Motor neuron (in vitro differentiated cells): ENCODE data around the gene CENPT. TPM values are rescaled to one million over a fixed set of nuclear protein-coding genes. Genes with fewer than 3 reads are reported as not detected.

Experiments used
- ATAC-seq, 8 experiments: fragments of 200-7000 bp; cut with Tn5 transposase; replicated peaks in 6 of 8; 2 replicates each; pipeline ENCODE4 v1.8.0; 2021; ENCODE audit warnings: mild to moderate bottlenecking in 8 of 8, moderate library complexity in 8 of 8
- H3K27ac ChIP-seq, 2 donors: fragments of 250-450 bp; sonication (Bioruptor Pico); 2 replicates each; pipeline ENCODE4 v1.9.0; 2021; ENCODE audit warnings: antibody characterized with exemption in 2 of 2, mild to moderate bottlenecking in 2 of 2, moderate library complexity in 1 of 2
- H3K4me1 ChIP-seq, 2 donors: fragments of 250-450 bp; sonication (Bioruptor Pico); replicated peaks in 1 of 2; 2 replicates each; pipeline ENCODE4 v1.6.1; 2021; ENCODE audit warnings: antibody characterized with exemption in 2 of 2, mild to moderate bottlenecking in 2 of 2, moderate library complexity in 1 of 2
- H3K4me3 ChIP-seq, 5 donors: fragments of 250-450 bp; sonication (Bioruptor Pico); 2 replicates each; pipeline ENCODE4 v1.9.0; 2021; ENCODE audit warnings: antibody characterized with exemption in 5 of 5, mild to moderate bottlenecking in 5 of 5, moderate library complexity in 4 of 5
- WGBS, 10 experiments: fragments of 450-650 bp; shearing (Covaris generic); methylation state at CpG; one replicate each; pipeline ENCODE4 v1.0.0; 2022; 5-methylcytosine and 5-hydroxymethylcytosine counted together
- in situ Hi-C, 9 experiments: fragments of 400-800 bp; cut with MboI; loops; one replicate each; pipeline ENCODE4 v1.15.0; 2021; ENCODE audit warnings: low sequenced_read_pairs in 9 of 9, low pct_unique_long_range_greater_than_20kb in 2 of 9; ENCODE audit not compliant: unreplicated experiment in 9 of 9
- total RNA-seq, 8 experiments: library from RNA; unstranded; fragments of 300-600 nt; gene quantifications; 2 replicates each; pipeline versions ENCODE4 v1.2.3 to v1.2.4, GENCODE V29; 2022

Gene CENPT
- total RNA-seq, 8 experiments from 2014 or later: 21.4 to 42.8 (median 34.0) TPM

DNA sequence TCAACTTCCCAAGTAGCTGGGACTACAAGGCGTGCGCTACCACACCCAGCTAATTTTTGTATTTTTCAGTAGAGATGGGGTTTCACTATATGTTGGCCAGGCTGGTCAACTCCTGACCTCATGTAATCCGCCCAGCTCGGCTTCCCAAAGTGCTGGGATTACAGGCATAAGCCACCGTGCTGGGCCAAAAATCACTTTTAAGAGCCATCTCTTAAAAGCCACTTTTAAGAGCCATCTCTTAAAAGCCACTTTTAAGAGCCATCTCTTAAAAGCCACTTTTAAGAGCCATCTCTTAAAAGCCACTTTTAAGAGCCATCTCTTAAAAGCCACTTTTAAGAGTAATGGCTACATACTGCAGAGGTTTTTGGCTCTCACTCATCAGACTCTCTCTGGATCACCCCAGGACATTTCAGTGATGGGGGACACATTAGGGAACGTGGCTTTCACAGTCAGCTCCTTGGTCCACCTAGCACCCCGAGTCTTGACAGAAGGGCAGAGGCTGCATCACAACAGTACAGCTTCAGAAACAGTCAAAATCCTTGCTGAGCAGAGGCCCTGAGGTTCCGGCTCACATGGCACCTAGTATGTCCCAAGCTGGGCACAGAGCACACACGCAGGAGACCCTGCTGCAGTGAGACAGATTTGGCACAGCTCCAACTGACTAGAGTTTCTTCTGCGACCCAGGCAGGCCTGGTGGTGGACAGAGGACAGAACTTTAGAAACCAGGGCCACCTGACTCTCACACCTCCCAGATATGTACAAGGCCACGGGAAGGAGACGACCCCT, 64.7 kb downstream of the CENPT start:
- no peak for ATAC-seq
- Histone ChIP-seq H3K27ac (no peak overlapping the region), H3K4me1 (no peaks in the 10 kb centered on the region), H3K4me3 (no peak overlapping the region)
- in situ Hi-C loops: no loop called here
- 87 to 100% (median 100%) methylated on average over 1 to 9 of the region's 12 CpGs; no CpG with 5 or more reads in 1 of the 10 experiments for WGBS, 10 experiments

DNA sequence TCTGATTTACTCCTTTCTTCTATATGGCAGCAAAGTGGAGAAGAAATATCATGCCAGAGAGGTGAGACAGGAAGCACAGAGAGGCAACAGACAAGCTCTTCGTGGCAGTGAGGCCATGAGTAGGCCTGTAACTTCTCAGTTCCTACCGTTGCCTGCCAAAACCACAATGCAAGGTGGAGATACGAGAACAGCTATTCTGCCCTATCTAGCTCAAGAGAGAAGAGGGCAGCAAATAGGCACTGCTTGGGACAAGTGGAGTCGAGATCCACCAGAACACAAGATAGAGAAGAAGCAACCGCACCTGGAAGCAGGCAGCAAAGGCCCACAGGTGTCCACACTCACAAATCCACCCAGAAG, 66.0 kb downstream of the CENPT start:
- WGBS, 10 experiments: 76 to 100% (median 95%) methylated on average over 2 to 5 of the region's 5 CpGs; no CpG with 5 or more reads in 4 of the 10 experiments
- no peak for ATAC-seq
- H3K4me1 ChIP-seq: no peaks in the 10 kb centered on the region
- H3K4me3 ChIP-seq: no peak overlapping the region
- in situ Hi-C loops: no loop called here
- H3K27ac ChIP-seq: no peak overlapping the region

DNA sequence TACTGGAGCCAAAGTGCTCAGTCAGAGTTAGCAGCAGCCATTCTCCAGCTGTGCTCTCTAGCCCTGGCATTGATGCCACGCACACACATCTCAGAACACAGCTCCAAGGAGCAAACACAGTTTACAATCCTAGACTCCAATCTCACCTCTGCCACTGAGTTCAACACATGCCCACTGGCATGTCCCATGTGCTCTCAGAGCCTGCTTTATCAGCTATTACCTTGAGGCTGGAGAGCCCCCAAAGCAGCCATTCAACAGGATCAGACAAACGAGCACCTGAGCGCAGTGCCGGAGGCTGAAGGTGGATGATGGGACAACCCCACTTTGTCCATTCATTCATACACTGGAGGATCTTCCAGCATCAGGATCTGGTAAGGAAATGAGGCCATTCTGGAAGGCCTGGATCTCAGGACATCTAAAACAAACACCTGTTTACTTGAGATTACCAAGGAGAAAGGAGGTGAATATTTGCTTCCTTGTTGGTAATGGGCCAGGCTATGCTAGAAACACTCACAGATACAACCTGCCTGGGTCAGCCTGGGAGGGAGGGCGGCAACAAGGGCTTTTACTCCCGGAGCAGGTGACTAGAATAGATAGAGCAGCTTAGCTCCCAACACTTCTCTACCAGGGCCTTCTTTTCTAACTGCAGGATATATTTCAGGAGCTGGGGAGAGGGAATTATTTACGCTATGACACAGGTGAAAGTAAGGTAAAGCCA, 66.5 kb downstream of the CENPT start:
- Histone ChIP-seq H3K4me3 (no peak overlapping the region), H3K4me1 (no peaks in the 10 kb centered on the region), H3K27ac (no peak overlapping the region)
- in situ Hi-C loops: no loop called here
- no peak for ATAC-seq
- 93 to 100% (median 96%) methylated on average over 2 to 5 of the region's 7 CpGs; no CpG with 5 or more reads in 4 of the 10 experiments for WGBS, 10 experiments

DNA sequence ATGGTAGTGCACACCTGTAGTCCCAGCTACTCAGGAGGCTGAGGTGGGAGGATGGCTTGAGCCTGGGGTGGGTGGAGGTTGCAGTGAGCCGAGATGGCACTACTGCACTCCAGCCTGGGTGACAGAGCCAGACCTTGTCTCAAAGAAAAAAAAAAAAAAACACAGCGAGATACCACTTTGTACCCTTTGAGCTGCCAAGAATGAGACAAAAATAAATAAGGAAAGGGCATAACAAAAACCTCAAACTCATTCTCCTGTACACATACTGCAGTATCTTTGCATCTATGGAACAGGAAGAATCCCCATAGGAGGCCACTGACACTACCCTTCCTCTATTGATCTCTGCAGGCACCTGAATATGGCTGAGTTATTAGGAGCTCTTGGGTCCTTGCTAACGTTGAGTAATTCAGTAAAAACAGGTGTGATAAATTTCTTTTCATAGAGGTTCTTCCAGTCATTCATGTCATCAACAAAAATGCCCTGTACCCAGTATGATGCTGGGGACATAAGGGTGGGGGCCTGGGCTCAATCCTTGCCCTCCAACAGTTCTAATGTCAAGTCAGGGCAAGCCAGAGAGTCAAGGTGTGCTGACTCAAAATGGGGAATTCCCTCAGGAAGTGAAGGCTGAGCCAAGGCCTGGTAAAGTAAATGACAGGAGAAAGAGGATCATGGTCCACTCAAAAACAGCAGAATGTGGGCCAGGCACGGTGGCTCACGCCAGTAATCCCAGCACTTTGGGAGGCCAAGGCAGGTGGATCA, 68.1 kb downstream of the CENPT start:
- Histone ChIP-seq H3K4me3 (no peak overlapping the region), H3K4me1 (no peaks in the 10 kb centered on the region), H3K27ac (no peak overlapping the region)
- 20 to 100% (median 93%) methylated on average over 1 to 3 of the region's 5 CpGs; no CpG with 5 or more reads in 2 of the 10 experiments for WGBS, 10 experiments
- in situ Hi-C loops: no loop called here
- ATAC-seq: no peak

Other genes starting within 250 kb of the CENPT start
- 1 to 10 TPM in 6 of 8 experiments, under 1 TPM in 2; 0.66 to 6.9 (median 2.9) TPM for gene CARMIL2, start 202.5 kb downstream of the CENPT start, total RNA-seq
- gene ACD, start 187.4 kb downstream of the CENPT start, total RNA-seq: 10 to 100 TPM in 7 of 8 experiments, 1 to 10 TPM in 1; 7.1 to 31.2 (median 20.4) TPM
- 10 to 100 TPM in 4 of 8 experiments, 1 to 10 TPM in 3, not detected in 1; 2.5 to 14.2 (median 12.4) TPM for gene PARD6A, start 186.7 kb downstream of the CENPT start, total RNA-seq
- gene ENKD1, start 180.9 kb downstream of the CENPT start, total RNA-seq: 10 to 100 TPM; 10.8 to 26.0 (median 17.4) TPM
- 1 to 10 TPM; 1.9 to 4.9 (median 2.9) TPM for gene C16orf86, start 180.9 kb downstream of the CENPT start, total RNA-seq
- gene GFOD2, start 128.4 kb downstream of the CENPT start, total RNA-seq: 10 to 100 TPM; 13.1 to 48.8 (median 30.5) TPM
- 10 to 100 TPM in 2 of 8 experiments, 1 to 10 TPM in 6; 4.3 to 19.8 (median 7.6) TPM for gene RANBP10, start 41.1 kb downstream of the CENPT start, total RNA-seq
- 10 to 100 TPM in 1 of 8 experiments, 1 to 10 TPM in 7; 1.0 to 13.0 (median 3.0) TPM for gene TSNAXIP1, start 40.8 kb downstream of the CENPT start, total RNA-seq
- gene THAP11, start 5.4 kb downstream of the CENPT start, total RNA-seq: 10 to 100 TPM; 17.6 to 26.9 (median 23.1) TPM
- 100 to 1,000 TPM in 5 of 8 experiments, 10 to 100 TPM in 3; 52.2 to 122 (median 108) TPM for gene NUTF2, start 760 bp downstream of the CENPT start, total RNA-seq
- 10 to 100 TPM; 25.2 to 60.8 (median 46.9) TPM for gene EDC4, start 25.4 kb upstream of the CENPT start, total RNA-seq
- 1 to 10 TPM in 1 of 8 experiments, under 1 TPM in 5, not detected in 2; 0.33 to 1.3 (median 0.68) TPM for gene NRN1L, start 37.2 kb upstream of the CENPT start, total RNA-seq
- gene PSKH1, start 45.6 kb upstream of the CENPT start, total RNA-seq: 10 to 100 TPM in 6 of 8 experiments, 1 to 10 TPM in 2; 7.2 to 35.2 (median 13.9) TPM
- gene CTRL, start 84.2 kb upstream of the CENPT start, total RNA-seq: 1 to 10 TPM in 6 of 8 experiments, under 1 TPM in 2; 0.66 to 3.7 (median 2.3) TPM
- 100 to 1,000 TPM in 1 of 8 experiments, 10 to 100 TPM in 7; 22.7 to 134 (median 36.9) TPM for gene PSMB10, start 89.2 kb upstream of the CENPT start, total RNA-seq
- 10 to 100 TPM in 4 of 8 experiments, 1 to 10 TPM in 4; 3.2 to 20.0 (median 8.0) TPM for gene LCAT, start 96.4 kb upstream of the CENPT start, total RNA-seq
- 10 to 100 TPM in 4 of 8 experiments, 1 to 10 TPM in 4; 5.0 to 54.9 (median 21.4) TPM for gene SLC12A4, start 120.9 kb upstream of the CENPT start, total RNA-seq
- under 1 TPM in 1 of 8 experiments, not detected in 7; 0.66 TPM for gene DPEP3, start 132.8 kb upstream of the CENPT start, total RNA-seq
- under 1 TPM in 3 of 8 experiments, not detected in 5; 0.13 to 0.57 (median 0.42) TPM for gene DPEP2, start 151.8 kb upstream of the CENPT start, total RNA-seq
- not detected for gene DPEP2NB, start 168.2 kb upstream of the CENPT start, total RNA-seq
- gene DDX28, start 175.5 kb upstream of the CENPT start, total RNA-seq: 10 to 100 TPM in 3 of 8 experiments, 1 to 10 TPM in 5; 5.6 to 15.8 (median 9.0) TPM
- 10 to 100 TPM in 7 of 8 experiments, 1 to 10 TPM in 1; 9.0 to 19.2 (median 12.8) TPM for gene DUS2, start 175.6 kb upstream of the CENPT start, total RNA-seq
- 10 to 100 TPM; 14.0 to 27.0 (median 19.1) TPM for gene NFATC3, start 237.7 kb upstream of the CENPT start, total RNA-seq